Camera-type eye (tissue), 1 donor: ENCODE data around the gene AAMDC. TPM values are rescaled to one million over a fixed set of nuclear protein-coding genes. Genes with fewer than 3 reads are reported as not detected.

ENCODE experiments used
- total RNA-seq: library from RNA; depleted of rRNA; stranded (reverse); fragments of >200 nt; gene quantifications from one replicate; pipeline ENCODE4 v1.2.3, GENCODE V29; 2014

The AAMDC gene
- total RNA-seq, result 15.4 TPM

DNA sequence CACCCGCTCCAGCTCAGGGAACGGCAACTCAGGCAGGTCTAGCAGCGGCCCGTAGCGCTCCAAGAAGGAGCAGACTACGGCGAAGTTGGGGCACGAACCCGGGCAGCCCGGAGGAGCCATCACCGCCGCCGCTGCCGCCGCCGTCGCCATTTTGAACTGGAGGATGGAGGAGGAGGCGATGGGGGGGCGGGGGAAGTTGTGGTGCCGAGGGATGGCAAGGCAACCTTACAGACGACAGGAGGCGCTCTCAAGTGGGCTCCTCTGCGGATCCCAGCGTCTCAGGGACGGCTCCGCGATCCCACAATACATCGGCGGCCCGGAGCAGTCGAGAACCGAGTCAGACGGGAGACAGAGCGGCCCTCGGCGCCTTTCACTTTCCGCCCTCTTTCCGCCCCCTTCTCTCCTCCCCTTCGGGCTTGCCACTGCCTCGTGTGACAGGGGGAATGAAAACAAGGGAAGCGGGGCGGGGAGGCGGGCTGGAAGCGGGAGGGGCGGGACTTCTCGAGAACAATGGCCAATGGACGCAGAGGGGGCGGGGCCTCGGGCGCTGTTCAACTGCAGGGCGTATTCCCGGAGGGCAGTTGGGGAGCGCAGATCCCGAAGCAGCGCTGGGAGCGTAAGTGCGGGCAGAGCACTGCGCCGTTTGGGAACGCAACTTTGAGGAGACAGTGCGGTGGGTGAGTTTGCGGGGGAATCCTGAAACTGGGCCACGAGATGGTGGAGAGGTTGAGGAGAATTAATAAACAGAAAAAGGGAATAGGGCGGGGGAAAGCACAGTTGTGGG lies at the start of gene AAMDC, which contains the start of gene RSF1:
Gene AAMDC (plus strand): TSS at position 580 of the 784 bp plus-strand sequence. CDS start 21,353 bp downstream, outside the sequence.
Gene RSF1 (minus strand): TSS at position 158 of the 784 bp plus-strand sequence. CDS start 8 bp downstream, at position 150.

Other genes with a start within 250 kb of the AAMDC start
- gene AQP11, start 231.2 kb upstream of the AAMDC start, total RNA-seq, result 7.9 TPM
- 167 TPM for gene CLNS1A, start 183.3 kb upstream of the AAMDC start, total RNA-seq
- 140 TPM for gene RSF1, start 422 bp upstream of the AAMDC start, total RNA-seq
- 68.1 TPM for gene INTS4, start 173.5 kb downstream of the AAMDC start, total RNA-seq
- 2.7 TPM for gene KCTD14, start 202.1 kb downstream of the AAMDC start, total RNA-seq
- gene THRSP, start 242.7 kb downstream of the AAMDC start, total RNA-seq, result 3.8 TPM